HepG2 (cell line): ENCODE data around the gene EPHA2. TPM values are rescaled to one million over a fixed set of nuclear protein-coding genes. Genes with fewer than 3 reads are reported as not detected.
A peak's percentile ranks its signal among the peaks of the same experiment; 100 is the strongest.

Experiments used
- AHDC1 ChIP-seq: sonication (generic); formaldehyde crosslinking; IDR thresholded peaks from 2 replicates; pipeline ENCODE4 v1.5.1; 2020; ENCODE audit warnings: mild to moderate bottlenecking, missing genetic modification reagents, borderline replicate concordance
- CCDC6 ChIP-seq: sonication (generic); formaldehyde crosslinking; IDR thresholded peaks from 2 replicates; pipeline ENCODE4 v1.8.1; 2022; ENCODE audit warnings: mild to moderate bottlenecking, missing genetic modification reagents, moderate library complexity
- CEBPG ChIP-seq: IDR thresholded peaks from 2 replicates; pipeline ENCODE4 v1.6.1; 2016
- IRF1 ChIP-seq: sonication (generic); formaldehyde crosslinking; IDR thresholded peaks from 2 replicates; pipeline ENCODE4 v1.4.0; 2020; ENCODE audit warnings: low read depth, mild to moderate bottlenecking, missing genetic modification reagents
- SKIL ChIP-seq: sonication (generic); formaldehyde crosslinking; IDR thresholded peaks from 2 replicates; pipeline ENCODE4 v1.8.0; 2022; ENCODE audit warnings: missing genetic modification reagents, mild to moderate bottlenecking, moderate library complexity, borderline replicate concordance
- ZBTB33 ChIP-seq: sonication (generic); formaldehyde crosslinking; IDR thresholded peaks from 2 replicates; pipeline ENCODE4 v1.4.0; 2020; ENCODE audit warnings: missing genetic modification reagents
- ZNF629 ChIP-seq: sonication (generic); formaldehyde crosslinking; conservative IDR thresholded peaks from 2 replicates; pipeline ENCODE4 v1.5.0; 2020; ENCODE audit warnings: missing genetic modification reagents
- ZNF781 ChIP-seq: sonication (generic); formaldehyde crosslinking; IDR thresholded peaks from 2 replicates; pipeline ENCODE4 v1.5.1; 2020; ENCODE audit warnings: borderline replicate concordance, mild to moderate bottlenecking, missing genetic modification reagents; ENCODE audit errors: not compliant biosample characterization
- ZSCAN21 ChIP-seq: sonication (generic); formaldehyde crosslinking; IDR thresholded peaks from 2 replicates; pipeline ENCODE4 v1.8.0; 2022; ENCODE audit warnings: mild to moderate bottlenecking, missing genetic modification reagents, moderate library complexity, borderline replicate concordance
- polyA plus RNA-seq, 8 experiments: library from polyadenylated mRNA; depleted of rRNA in 3 of 8; stranded (reverse) in 7 of 8; unstranded in 1 of 8; fragments of >200 nt; fragmentation: Illumina TruSeq in 4 of 8; extraction: Trizol in 4 of 8; gene quantifications; 2 replicates each; pipeline versions ENCODE4 v1.2.1 to v1.2.3, GENCODE V29; 2011 to 2016; ENCODE audit warnings: low read depth in 4 of 8, missing spikeins in 1 of 8, mixed read lengths in 1 of 8; ENCODE audit not compliant: insufficient read depth in 1 of 8
- total RNA-seq, 5 experiments: library from RNA; depleted of rRNA; stranded (reverse); fragments of >200 nt; fragmentation: Illumina TruSeq; extraction: Trizol; gene quantifications; 2 replicates each; pipeline ENCODE4 v1.2.3, GENCODE V29; 2016; ENCODE audit warnings: low read depth in 1 of 5
- TF ChIP-seq, protein P1 (sequence below): sonication (generic); formaldehyde crosslinking; IDR thresholded peaks from 2 replicates; pipeline ENCODE4 v1.9.0; 2022; ENCODE audit warnings: low read depth, missing genetic modification reagents
- TF ChIP-seq, protein P2 (sequence below): sonication (generic); formaldehyde crosslinking; IDR thresholded peaks from 2 replicates; pipeline ENCODE4 v1.4.0; 2020; ENCODE audit warnings: missing genetic modification reagents

The EPHA2 gene
- total and polyA plus RNA-seq, 2 of the 13 experiments (the other 11 are each of a cell fraction or from before 2014, with no cell fraction given) = 33.6 to 53.6 TPM

- TF ChIP-seq AHDC1 (peak; percentile 79), ZNF629 (CRISPR knock-in tag) (peak; percentile 100), ZSCAN21 (CRISPR knock-in tag) (peak; percentile 72; the same call in 1 of the 2 replicates), SKIL (CRISPR knock-in tag) (peak; percentile 25; the same call in 1 of the 2 replicates), CCDC6 (CRISPR knock-in tag) (no peak), ZNF781 (CRISPR knock-in tag) (peak; percentile 76), ZBTB33 (CRISPR knock-in tag) (no peak), CEBPG (peak; percentile 31; the same call in 1 of the 2 replicates), IRF1 (CRISPR knock-in tag) (no peak)
- TF ChIP-seq, protein P1, sequence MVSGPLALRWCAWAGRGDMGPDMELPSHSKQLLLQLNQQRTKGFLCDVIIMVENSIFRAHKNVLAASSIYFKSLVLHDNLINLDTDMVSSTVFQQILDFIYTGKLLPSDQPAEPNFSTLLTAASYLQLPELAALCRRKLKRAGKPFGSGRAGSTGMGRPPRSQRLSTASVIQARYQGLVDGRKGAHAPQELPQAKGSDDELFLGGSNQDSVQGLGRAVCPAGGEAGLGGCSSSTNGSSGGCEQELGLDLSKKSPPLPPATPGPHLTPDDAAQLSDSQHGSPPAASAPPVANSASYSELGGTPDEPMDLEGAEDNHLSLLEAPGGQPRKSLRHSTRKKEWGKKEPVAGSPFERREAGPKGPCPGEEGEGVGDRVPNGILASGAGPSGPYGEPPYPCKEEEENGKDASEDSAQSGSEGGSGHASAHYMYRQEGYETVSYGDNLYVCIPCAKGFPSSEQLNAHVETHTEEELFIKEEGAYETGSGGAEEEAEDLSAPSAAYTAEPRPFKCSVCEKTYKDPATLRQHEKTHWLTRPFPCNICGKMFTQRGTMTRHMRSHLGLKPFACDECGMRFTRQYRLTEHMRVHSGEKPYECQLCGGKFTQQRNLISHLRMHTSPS (CRISPR knock-in tag) = peak; percentile 76; the same call in 1 of the 2 replicates
- TF ChIP-seq, protein P2, sequence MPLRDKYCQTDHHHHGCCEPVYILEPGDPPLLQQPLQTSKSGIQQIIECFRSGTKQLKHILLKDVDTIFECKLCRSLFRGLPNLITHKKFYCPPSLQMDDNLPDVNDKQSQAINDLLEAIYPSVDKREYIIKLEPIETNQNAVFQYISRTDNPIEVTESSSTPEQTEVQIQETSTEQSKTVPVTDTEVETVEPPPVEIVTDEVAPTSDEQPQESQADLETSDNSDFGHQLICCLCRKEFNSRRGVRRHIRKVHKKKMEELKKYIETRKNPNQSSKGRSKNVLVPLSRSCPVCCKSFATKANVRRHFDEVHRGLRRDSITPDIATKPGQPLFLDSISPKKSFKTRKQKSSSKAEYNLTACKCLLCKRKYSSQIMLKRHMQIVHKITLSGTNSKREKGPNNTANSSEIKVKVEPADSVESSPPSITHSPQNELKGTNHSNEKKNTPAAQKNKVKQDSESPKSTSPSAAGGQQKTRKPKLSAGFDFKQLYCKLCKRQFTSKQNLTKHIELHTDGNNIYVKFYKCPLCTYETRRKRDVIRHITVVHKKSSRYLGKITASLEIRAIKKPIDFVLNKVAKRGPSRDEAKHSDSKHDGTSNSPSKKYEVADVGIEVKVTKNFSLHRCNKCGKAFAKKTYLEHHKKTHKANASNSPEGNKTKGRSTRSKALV (CRISPR knock-in tag) = no peak
These were observed 23.0 kb upstream of the EPHA2 start (continued) for GRCh38 chr1:16178596-16179497.
